IMR-90 (cell line): ENCODE measurements around the gene ACY1. TPM values are rescaled to one million over a fixed set of nuclear protein-coding genes. Genes with fewer than 3 reads are reported as not detected.

Experiments
- polyA plus RNA-seq, 3 experiments: library from polyadenylated mRNA; depleted of rRNA; stranded (reverse); fragments of >200 nt; gene quantifications; 2 replicates each; pipeline ENCODE4 v1.2.3, GENCODE V29; 2012; ENCODE audit warnings: low replicate concordance in 1 of 3
- total RNA-seq: library from RNA; depleted of rRNA; stranded (reverse); fragments of >200 nt; gene quantifications from 2 replicates; pipeline ENCODE4 v1.2.3, GENCODE V29; 2012
- TF ChIP-seq, protein P1 (sequence below): fragments of 150-350 bp; IDR thresholded peaks from 2 replicates; pipeline ENCODE4 v1.6.1; 2016; ENCODE audit warnings: low read depth, mild to moderate bottlenecking, low read length, moderate library complexity, borderline replicate concordance

Gene ACY1
- total and polyA plus RNA-seq, 2 of the 4 experiments (the other 2 are of a cell fraction) = 22.0 to 47.1 TPM

DNA sequence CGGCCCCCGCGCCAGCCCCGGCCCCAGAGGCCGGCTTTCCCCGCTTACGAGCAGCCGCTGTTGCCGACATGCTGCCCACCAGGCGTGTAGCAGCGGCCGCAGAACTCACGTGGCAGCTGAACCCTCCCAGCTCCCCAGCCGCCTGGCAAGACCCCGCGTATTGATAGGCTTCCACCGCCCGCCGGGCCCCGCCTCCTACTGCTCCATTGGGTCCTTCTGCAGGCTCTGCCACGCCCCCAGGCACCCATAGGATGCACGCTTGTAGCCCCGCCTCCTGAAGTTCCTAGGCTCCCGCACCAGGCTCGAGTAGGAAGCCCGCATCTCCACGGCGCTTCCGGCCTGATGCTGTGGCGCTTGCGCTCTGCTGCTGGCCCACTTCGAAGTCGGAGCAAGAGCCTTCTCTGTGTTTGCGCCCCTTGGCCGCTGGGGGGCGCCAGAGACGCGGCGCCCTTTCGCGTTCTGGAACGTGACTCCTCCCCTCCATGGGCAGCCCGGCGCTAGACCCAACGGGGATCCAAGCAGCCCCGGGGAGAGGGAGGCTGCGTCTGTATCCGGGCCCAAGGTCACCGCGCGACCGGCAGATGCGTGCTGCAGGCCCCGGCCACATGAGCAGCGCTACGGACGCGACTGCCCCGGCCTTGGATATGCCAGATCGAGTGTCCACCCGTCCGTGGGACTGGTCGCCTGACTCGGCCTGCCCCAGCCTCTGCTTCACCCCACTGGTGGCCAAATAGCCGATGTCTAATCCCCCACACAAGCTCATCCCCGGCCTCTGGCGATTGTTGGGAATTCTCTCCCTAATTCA lies 41.3 kb upstream of the ACY1 start, which contains the start of the genes PARP3 and RRP9 (continued):
- TF ChIP-seq, protein P1, sequence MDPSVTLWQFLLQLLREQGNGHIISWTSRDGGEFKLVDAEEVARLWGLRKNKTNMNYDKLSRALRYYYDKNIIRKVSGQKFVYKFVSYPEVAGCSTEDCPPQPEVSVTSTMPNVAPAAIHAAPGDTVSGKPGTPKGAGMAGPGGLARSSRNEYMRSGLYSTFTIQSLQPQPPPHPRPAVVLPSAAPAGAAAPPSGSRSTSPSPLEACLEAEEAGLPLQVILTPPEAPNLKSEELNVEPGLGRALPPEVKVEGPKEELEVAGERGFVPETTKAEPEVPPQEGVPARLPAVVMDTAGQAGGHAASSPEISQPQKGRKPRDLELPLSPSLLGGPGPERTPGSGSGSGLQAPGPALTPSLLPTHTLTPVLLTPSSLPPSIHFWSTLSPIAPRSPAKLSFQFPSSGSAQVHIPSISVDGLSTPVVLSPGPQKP = no peak
